HepG2 (cell line): ENCODE data around the gene SHPK. TPM values are rescaled to one million over a fixed set of nuclear protein-coding genes. Genes with fewer than 3 reads are reported as not detected.
A peak's percentile ranks its signal among the peaks of the same experiment; 100 is the strongest.

ENCODE experiments used
- ATAC-seq: fragments of 200-7000 bp; cut with Tn5 transposase; 3 replicates; pipeline ENCODE4 v1.9.1; 2020; ENCODE audit warnings: mild to moderate bottlenecking, moderate library complexity
- BruUV-seq: library from RNA; stranded (reverse); fragments of 400-500 nt; replicated peaks from 2 replicates; lab custom pipeline; 2021; lab: Mats Ljungman, UMichigan
- CTCF ChIA-PET: fragments of 300-600 bp; formaldehyde crosslinking; extraction: SDS; loops from one replicate; lab custom pipeline; 2021; ENCODE audit warnings: low total read pairs, inconsistent platforms, low intra/inter-chr PET ratio; lab: Yijun Ruan, JAX
- POLR2A ChIA-PET: fragments of 350-600 bp; sonication (Branson Sonifier 250); formaldehyde crosslinking; loops from one replicate; lab custom pipeline; 2020; ENCODE audit warnings: antibody characterized with exemption, inconsistent platforms; lab: Yijun Ruan, JAX
- DNase-seq: peaks from one replicate; pipeline ENCODE4 v3.0.0-alpha.2; 2015; ENCODE audit warnings: low spot score
- FAIRE-seq: peaks from 3 replicates; lab custom pipeline; 2011; peaks lifted over from hg19 to GRCh38; lab: Jason Lieb, UNC
- H2AFZ ChIP-seq: one replicate; pipeline ENCODE4 v1.6.1; 2011; ENCODE audit warnings: low read length, inconsistent platforms
- H3K27ac ChIP-seq: fragments of 300-600 bp; 3 replicates; pipeline ENCODE4 v1.8.0; 2011; ENCODE audit warnings: mixed run types, mild to moderate bottlenecking, mixed read lengths, low read length, inconsistent platforms; ENCODE audit not compliant: insufficient read depth; ENCODE audit errors: extremely low read length
- H3K27me3 ChIP-seq, 2 experiments: fragments of 200-600 bp in 1 of 2; 2 replicates in 1 of 2; 3 replicates in 1 of 2; pipeline versions ENCODE4 v1.6.0 to v1.8.0; 2011; ENCODE audit warnings: low read length in 2 of 2, mild to moderate bottlenecking in 2 of 2, moderate library complexity in 2 of 2, inconsistent platforms in 1 of 2; ENCODE audit not compliant: insufficient read depth in 2 of 2, control insufficient read depth in 1 of 2
- H3K36me3 ChIP-seq, 2 experiments: fragments of 200-600 bp in 1 of 2; replicated peaks in 1 of 2; 2 replicates in 1 of 2; 3 replicates in 1 of 2; pipeline versions ENCODE4 v1.5.1 to v1.8.0; 2011; ENCODE audit warnings: low read length in 2 of 2, inconsistent platforms in 1 of 2; ENCODE audit not compliant: insufficient read depth in 2 of 2, control insufficient read depth in 1 of 2
- H3K4me1 ChIP-seq: 2 replicates; pipeline ENCODE4 v1.5.1; 2012; ENCODE audit warnings: low read length, inconsistent platforms; ENCODE audit not compliant: insufficient read depth
- H3K4me2 ChIP-seq: 2 replicates; pipeline ENCODE4 v1.6.0; 2011; ENCODE audit warnings: low read depth, low read length, inconsistent platforms
- H3K4me3 ChIP-seq, 3 experiments: fragments of 200-600 bp in 1 of 3; sonication (generic), shearing (Covaris generic) in 1 of 3; replicated peaks in 1 of 3; 2 replicates each; pipeline ENCODE4 v1.5.1; 2011 to 2016; ENCODE audit warnings: low read length in 3 of 3, inconsistent platforms in 2 of 3, low read depth in 2 of 3, mild to moderate bottlenecking in 2 of 3, control low read depth in 1 of 3, mixed read lengths in 1 of 3; ENCODE audit not compliant: insufficient read depth in 1 of 3
- H3K79me2 ChIP-seq: one replicate; pipeline ENCODE4 v1.6.1; 2011; ENCODE audit warnings: low read length, inconsistent platforms; ENCODE audit not compliant: insufficient read depth
- H3K9ac ChIP-seq: 2 replicates; pipeline ENCODE4 v1.6.0; 2011; ENCODE audit warnings: mild to moderate bottlenecking, low read depth, low read length, inconsistent platforms; ENCODE audit not compliant: insufficient read depth
- H3K9me3 ChIP-seq: 2 replicates; pipeline ENCODE4 v1.5.1; 2012; ENCODE audit warnings: mild to moderate bottlenecking, low read length
- H4K20me1 ChIP-seq: 2 replicates; pipeline ENCODE4 v1.6.0; 2011; ENCODE audit warnings: inconsistent platforms, mild to moderate bottlenecking, low read length, moderate library complexity; ENCODE audit not compliant: insufficient read depth
- AGO2 ChIP-seq: fragments of 200-400 bp; formaldehyde crosslinking; optimal IDR thresholded peaks from 2 replicates; pipeline ENCODE3; 2017; ENCODE audit warnings: mild to moderate bottlenecking, low read depth, low read length, moderate library complexity
- HNF4A ChIP-seq: sonication (generic); formaldehyde crosslinking; IDR thresholded peaks from 2 replicates; pipeline ENCODE4 v1.4.0; 2020; ENCODE audit warnings: missing genetic modification reagents
- HOXD1 ChIP-seq: sonication (generic); formaldehyde crosslinking; IDR thresholded peaks from 2 replicates; pipeline ENCODE4 v1.5.0; 2020; ENCODE audit warnings: missing genetic modification reagents
- RORA ChIP-seq: sonication (generic); formaldehyde crosslinking; IDR thresholded peaks from 2 replicates; pipeline ENCODE4 v1.5.0; 2020; ENCODE audit warnings: mild to moderate bottlenecking, missing genetic modification reagents, moderate library complexity
- ZBTB38 ChIP-seq: sonication (generic); formaldehyde crosslinking; IDR thresholded peaks from 2 replicates; pipeline ENCODE4 v1.5.1; 2020; ENCODE audit warnings: mild to moderate bottlenecking, missing genetic modification reagents
- ZNF24 ChIP-seq: fragments of 450-650 bp; IDR thresholded peaks from 2 replicates; pipeline ENCODE4 v1.6.1; 2017; ENCODE audit warnings: antibody characterized with exemption, mild to moderate bottlenecking
- ZNF331 ChIP-seq: sonication (generic); formaldehyde crosslinking; IDR thresholded peaks from 2 replicates; pipeline ENCODE4 v1.4.0; 2020; ENCODE audit warnings: missing genetic modification reagents
- ZSCAN9 ChIP-seq: IDR thresholded peaks from 2 replicates; pipeline ENCODE4 v1.6.1; 2016; ENCODE audit warnings: borderline replicate concordance
- WGBS: methylation state at CpG from one replicate; pipeline ENCODE4 v1.1.6; 2017; ENCODE audit warnings: low lambda C conversion rate; 5-methylcytosine and 5-hydroxymethylcytosine counted together
- in situ Hi-C: cut with HindIII; loops from 2 replicates; pipeline ENCODE4 v1.10.0; 2017; ENCODE audit warnings: low pct_unique_long_range_greater_than_20kb; ENCODE audit not compliant: extremely low pct_ligation_motif_present
- intact Hi-C: fragments of 100-400 bp; cut with micrococcal nuclease; formaldehyde crosslinking; loops from one replicate; pipeline ENCODE4 v1.10.0; 2022; ENCODE audit not compliant: unreplicated experiment
- polyA plus RNA-seq, 8 experiments: library from polyadenylated mRNA; depleted of rRNA in 3 of 8; stranded (reverse) in 7 of 8; unstranded in 1 of 8; fragments of >200 nt; fragmentation: Illumina TruSeq in 4 of 8; extraction: Trizol in 4 of 8; gene quantifications; 2 replicates each; pipeline versions ENCODE4 v1.2.1 to v1.2.3, GENCODE V29; 2011 to 2016; ENCODE audit warnings: low read depth in 4 of 8, missing spikeins in 1 of 8, mixed read lengths in 1 of 8; ENCODE audit not compliant: insufficient read depth in 1 of 8
- total RNA-seq, 5 experiments: library from RNA; depleted of rRNA; stranded (reverse); fragments of >200 nt; fragmentation: Illumina TruSeq; extraction: Trizol; gene quantifications; 2 replicates each; pipeline ENCODE4 v1.2.3, GENCODE V29; 2016; ENCODE audit warnings: low read depth in 1 of 5
- TF ChIP-seq, protein P1 (sequence below): sonication (generic); formaldehyde crosslinking; IDR thresholded peaks from 2 replicates; pipeline ENCODE4 v1.4.0; 2020; ENCODE audit warnings: missing genetic modification reagents, borderline replicate concordance

The SHPK gene
- total and polyA plus RNA-seq, 2 of the 13 experiments (the other 11 are each of a cell fraction or from before 2014, with no cell fraction given) = 16.2 to 30.9 TPM

DNA sequence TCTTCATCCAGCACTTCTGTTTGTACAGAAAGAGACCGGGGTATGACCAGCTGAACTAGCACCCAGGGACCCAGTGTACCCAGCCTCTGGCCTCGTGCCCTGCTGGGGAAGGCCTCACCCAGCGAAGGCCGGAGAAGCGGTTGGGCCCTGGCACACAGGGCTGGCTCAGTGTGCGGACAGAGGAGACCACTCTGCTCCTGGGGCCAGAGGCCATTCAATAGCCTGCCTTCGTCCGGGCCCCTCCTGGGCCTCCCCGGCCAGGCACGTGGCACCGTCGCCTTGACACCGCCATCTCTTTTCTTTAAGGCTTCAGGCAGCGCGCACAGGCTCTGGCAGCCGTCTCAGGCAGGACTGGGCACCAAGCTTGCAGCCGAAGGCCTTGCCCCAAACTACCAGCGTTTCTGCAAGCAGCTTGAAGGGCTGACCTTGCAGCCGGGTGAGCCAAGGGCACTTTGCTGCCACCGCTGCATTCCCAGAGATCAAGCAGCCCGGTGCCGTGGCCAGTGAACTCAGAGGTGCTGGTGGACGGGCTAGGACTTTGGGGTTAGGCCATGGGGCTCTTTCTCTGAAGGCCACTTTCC is 24.4 kb upstream of the SHPK start:
- ChIA-PET POLR2A (interaction anchor here (1.3 to 3.4 kb wide), 2 partner anchors 7 to 24 kb away, joined by 6 to 13 read pairs; partner anchors contain the start of genes CTNS and SHPK), CTCF (no interaction called here)
- BruUV-seq = no TSS peak
- no peak overlapping the region for H2AFZ ChIP-seq
- peak overlapping the region; percentile 26 for H3K27ac ChIP-seq
- DNase-seq (no peak), FAIRE-seq (no peak), ATAC-seq (no peak)
- in situ Hi-C loops (loop anchor here (10.0 kb wide), 1 partner anchor 616 kb away; no protein-coding TSS in a partner anchor), intact Hi-C loops (no loop called here)
- no peaks in the 10 kb centered on the region for H4K20me1 ChIP-seq
- H3K27me3 ChIP-seq = no peaks in the 10 kb centered on the region
- no peaks in the 10 kb centered on the region for H3K9me3 ChIP-seq
- peaks cover 24% of the 10 kb centered on the region for H3K4me1 ChIP-seq
- peaks cover 2 to 8% of the 10 kb centered on the region in 2 experiments; a peak in 3 of 5 replicates for H3K36me3 ChIP-seq
- no peaks in the 10 kb centered on the region for H3K79me2 ChIP-seq
- H3K9ac ChIP-seq = no peak overlapping the region
- no peak overlapping the region for H3K4me2 ChIP-seq
- 93% methylated on average over 17 of the region's 23 CpGs for WGBS
- no peak overlapping the region for H3K4me3 ChIP-seq
- TF ChIP-seq AGO2 (peak; percentile 53), ZSCAN9 (CRISPR knock-in tag) (no peak)

DNA sequence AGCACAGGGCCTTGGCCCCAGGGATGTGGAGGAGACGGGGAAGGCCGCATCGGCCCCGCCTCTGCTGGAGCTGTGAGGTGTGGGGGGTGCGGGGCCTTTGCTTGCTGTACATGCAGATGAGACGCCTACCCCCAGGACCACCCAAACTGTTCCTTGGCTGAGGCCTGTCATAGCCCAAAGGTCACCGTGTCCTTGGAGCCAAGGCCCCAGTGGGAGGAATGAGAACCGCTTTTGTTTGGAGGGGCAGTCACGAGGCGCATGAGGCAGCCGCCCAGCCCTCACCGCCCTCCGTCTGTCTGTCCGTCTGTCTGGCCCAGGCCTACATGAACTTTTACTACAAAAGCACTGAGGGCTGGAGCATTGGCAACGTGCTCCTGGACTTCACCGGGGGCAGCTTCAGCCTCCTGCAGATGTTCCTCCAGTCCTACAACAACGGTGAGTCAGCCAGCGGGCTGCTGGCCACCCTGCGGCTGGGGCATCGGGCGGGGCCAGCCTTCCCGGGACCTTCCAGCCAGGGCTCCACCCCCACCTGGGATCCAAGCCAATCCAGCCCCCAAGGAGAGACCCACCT is 23.6 kb upstream of the SHPK start:
- ChIA-PET POLR2A (interaction anchor here (3.4 kb wide), 1 partner anchor 8 kb away, joined by 13 read pairs; no protein-coding TSS in a partner anchor), CTCF (no interaction called here)
- no peaks in the 10 kb centered on the region for H3K27me3 ChIP-seq
- H3K4me2 ChIP-seq = no peak overlapping the region
- H3K9me3 ChIP-seq = no peaks in the 10 kb centered on the region
- no TSS peak for BruUV-seq
- 75% methylated on average over 7 of the region's 22 CpGs for WGBS
- no peak overlapping the region for H3K27ac ChIP-seq
- TF ChIP-seq HOXD1 (CRISPR knock-in tag) (no peak), HNF4A (CRISPR knock-in tag) (no peak), ZNF331 (CRISPR knock-in tag) (no peak), ZNF24 (no peak), RORA (CRISPR knock-in tag) (no peak), ZBTB38 (0 out of 2 replicates have a peak, but pooled peaks have one; percentile 25)
- TF ChIP-seq, protein P1, sequence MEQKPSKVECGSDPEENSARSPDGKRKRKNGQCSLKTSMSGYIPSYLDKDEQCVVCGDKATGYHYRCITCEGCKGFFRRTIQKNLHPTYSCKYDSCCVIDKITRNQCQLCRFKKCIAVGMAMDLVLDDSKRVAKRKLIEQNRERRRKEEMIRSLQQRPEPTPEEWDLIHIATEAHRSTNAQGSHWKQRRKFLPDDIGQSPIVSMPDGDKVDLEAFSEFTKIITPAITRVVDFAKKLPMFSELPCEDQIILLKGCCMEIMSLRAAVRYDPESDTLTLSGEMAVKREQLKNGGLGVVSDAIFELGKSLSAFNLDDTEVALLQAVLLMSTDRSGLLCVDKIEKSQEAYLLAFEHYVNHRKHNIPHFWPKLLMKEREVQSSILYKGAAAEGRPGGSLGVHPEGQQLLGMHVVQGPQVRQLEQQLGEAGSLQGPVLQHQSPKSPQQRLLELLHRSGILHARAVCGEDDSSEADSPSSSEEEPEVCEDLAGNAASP = no peak
- TF ChIP-seq, all 625 proteins: peak for 1
- FAIRE-seq (no peak), ATAC-seq (no peak; the same call in 1 of the 3 replicates), DNase-seq (no peak)
- H3K36me3 ChIP-seq = peaks cover 2 to 5% of the 10 kb centered on the region in 2 experiments; a peak in 3 of 5 replicates
- no peaks in the 10 kb centered on the region for H3K79me2 ChIP-seq
- no peaks in the 10 kb centered on the region for H4K20me1 ChIP-seq
- peaks cover 24% of the 10 kb centered on the region for H3K4me1 ChIP-seq
- H2AFZ ChIP-seq = no peak overlapping the region
- no peak overlapping the region for H3K9ac ChIP-seq
- intact Hi-C loops (no loop called here), in situ Hi-C loops (loop anchor here (10.0 kb wide), 1 partner anchor 615 kb away; no protein-coding TSS in a partner anchor)
- H3K4me3 ChIP-seq = no peak overlapping the region
